Daoy (cell line): ENCODE data around the gene EXOSC7. TPM values are rescaled to one million over a fixed set of nuclear protein-coding genes. Genes with fewer than 3 reads are reported as not detected.
"Not testable (repeated sequence)": the region's sequence is repeated elsewhere in the genome, so short reads cannot be mapped to it uniquely, and the experiment has no call there.

Experiments used
- DNase-seq: peaks from one replicate; pipeline ENCODE4 v3.0.0-alpha.2; 2015; ENCODE audit warnings: low read depth
- total RNA-seq: library from RNA; depleted of rRNA; stranded (reverse); fragments of >200 nt; shearing (Covaris generic); gene quantifications from 2 replicates; pipeline ENCODE4 v1.2.3, GENCODE V29; 2014

EXOSC7 gene
- total RNA-seq, 1 experiment from 2014 or later: 85.5 TPM

DNA sequence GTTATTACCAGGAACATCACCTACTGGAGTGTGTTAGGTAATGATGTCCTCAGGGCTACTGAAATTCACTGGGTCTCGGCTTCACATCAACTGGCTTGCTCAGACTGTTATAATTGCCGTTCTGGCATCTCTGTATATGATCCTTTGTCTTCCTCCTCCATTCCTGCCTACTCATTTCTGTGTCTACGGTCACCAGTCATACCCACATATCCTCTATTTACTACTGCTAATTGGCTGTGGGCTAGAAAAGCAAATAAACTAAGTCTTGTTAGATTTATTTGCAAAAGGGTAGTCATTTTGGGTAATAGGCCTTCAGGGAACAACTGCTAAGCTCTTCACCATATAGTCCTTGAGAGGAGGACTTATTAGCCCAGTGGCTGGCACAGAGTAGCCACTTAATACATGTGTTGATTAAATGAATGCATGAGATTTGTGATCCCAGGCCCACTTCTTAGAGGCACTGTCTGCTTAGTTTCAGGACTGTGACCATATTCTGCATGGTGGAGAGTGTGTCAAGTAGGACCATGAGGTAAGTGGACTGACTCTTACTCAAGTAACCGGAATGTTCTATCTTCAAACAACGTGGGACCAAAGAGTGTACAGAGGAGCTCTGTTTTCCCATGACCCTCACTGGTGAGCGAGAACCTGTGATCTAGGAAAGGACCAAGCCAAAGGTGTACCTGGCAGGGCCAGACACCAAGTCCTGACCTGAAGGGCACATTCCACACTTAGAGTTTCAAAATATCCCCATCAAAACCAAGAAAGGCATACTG is 13.2 kb upstream of the EXOSC7 start:
- DNase-seq: peak; percentile 73

DNA sequence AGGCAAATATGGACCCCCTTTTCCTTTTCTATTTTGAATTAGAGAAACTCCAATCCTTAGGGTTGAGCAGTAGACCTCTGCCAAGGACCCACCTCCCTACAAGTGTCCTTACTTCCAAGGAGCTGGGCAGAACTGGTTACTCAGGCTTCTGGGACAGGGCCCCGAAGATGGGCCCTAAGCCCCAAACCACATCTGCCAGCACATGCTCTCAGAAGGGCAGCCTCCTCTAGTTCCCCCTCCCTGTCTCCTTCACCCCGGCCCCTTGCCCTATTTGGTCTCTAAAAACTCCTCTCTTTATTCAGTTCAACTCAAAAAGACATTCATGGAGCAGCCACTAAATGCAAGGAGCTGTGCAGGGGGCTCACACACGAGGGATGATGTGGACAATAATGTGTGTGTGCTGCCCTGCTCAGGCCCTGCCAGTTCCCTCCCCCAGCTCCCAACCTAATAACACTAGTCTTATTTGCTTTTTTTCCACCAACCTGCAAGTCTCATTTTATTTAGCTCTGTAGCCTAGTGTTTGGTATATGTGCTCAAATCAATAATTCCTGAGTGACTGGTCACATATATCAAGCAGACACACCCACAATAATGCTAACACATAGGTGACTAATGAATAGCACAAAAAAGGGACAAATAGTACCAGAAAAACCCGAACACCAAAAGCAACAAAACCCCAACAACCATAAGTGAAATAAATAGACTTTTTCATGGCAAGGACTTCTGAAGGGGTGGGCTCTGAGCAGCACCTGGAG is 12.3 kb upstream of the EXOSC7 start:
- DNase-seq: no peak

DNA sequence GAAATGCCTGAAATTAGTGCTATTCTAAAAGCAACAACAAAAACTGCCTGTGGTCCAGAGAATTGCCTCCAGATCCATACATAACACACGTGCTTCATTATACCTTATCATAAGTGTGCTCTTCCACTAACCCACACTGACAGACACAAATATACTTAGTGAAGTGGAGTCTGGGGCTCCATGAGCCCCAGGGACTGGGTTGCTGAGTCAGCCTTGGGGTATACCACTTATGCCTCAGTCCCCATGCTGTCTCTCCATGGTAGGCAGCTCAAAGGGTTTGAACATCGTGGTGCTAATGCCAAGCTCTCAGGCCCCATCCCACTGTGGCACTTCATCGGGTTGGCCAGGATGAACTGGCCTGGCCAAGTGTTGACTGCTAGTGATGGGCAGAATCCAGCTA is 10.9 kb upstream of the EXOSC7 start:
- no peak for DNase-seq

DNA sequence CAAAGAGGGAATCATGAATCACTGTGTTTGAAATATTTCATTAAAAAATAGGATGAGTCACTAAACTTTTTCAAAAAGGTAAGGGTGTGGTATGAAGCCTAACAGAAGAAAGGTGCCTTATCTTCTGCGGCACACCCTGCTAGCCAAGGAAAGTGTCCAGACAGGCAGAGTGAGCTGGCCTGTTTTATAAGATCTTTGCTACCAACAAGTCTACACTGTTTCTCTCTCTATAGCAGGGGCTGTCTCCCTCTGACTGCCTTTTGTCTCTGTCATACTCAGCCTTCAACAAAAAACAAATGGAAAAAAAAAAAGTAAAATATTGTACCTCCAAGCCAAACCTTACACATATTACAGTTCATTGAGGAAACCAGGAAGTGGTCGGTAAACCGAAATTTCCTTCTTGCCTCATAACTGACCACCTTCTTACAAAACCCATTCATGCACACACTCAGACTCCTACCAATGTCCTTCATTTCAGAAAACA is 9.2 kb upstream of the EXOSC7 start:
- peak; percentile 7 for DNase-seq

DNA sequence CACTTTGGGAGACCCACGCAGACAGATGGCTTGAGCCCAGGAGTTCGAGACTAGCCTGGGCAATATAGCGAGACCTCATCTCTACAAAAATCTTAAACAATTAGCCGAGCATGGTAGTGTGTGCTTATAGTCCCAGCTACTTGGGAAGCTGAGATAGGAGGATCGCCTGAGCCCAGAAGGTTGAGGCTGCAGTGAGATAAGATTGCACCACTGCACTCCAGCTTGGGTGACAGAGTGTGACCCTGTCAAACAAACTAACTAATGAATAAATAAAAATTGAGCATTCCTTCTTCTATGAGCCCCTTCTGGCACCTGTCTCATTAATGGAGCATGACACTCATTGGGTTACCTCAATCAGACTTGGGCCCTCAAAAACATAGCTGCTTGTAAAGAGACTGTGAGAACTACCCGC is 7.6 kb upstream of the EXOSC7 start:
- DNase-seq: no peak

DNA sequence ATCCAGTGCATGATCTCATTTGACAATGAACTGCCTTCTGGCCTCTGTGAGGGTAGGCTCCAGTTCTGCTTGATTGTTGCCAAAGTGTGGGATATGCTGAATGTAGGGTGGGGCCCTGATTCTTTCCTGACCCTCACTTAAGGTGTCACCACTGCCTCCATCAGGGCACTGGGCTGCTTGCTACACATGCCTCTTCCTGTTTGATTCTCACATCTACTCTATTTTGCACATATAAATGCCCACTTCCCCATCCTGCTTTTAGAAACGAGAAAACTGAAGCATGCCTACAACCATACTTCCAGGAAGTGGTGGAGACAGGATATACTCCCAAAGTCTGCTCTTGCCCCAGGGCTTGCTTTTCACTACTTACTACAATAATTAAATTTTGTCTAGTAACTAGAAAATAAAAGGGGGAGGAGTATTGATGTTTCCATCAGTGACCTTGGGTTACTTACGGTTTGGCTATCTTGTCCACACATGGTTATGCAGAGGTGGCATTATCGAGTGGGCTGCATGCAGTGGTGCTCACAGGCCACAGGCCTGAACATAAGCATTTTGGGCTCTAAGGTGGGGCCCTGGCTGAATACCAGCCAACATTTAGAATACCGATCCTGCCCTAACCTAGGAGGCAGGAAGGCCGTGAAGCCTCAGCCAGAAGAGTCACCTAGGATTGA is 6.8 kb upstream of the EXOSC7 start:
- DNase-seq: no peak

DNA sequence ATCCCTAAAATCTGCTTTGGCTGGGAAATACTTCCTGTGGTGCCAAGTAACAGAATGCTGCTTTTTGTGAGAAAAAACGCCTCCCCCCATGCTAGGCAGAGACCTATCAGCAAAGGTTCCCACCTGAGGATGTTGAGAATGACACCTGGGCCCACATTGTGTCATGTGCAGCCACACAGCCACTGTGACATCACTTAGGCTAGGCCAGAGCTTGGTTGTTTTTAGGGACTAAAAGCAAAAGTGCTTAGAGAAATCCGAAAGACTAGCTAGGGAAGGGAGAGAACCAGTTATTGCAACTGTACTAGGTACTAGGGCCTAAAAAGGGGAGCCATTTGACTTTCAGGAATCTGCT is 6.2 kb upstream of the EXOSC7 start:
- DNase-seq: no peak

DNA sequence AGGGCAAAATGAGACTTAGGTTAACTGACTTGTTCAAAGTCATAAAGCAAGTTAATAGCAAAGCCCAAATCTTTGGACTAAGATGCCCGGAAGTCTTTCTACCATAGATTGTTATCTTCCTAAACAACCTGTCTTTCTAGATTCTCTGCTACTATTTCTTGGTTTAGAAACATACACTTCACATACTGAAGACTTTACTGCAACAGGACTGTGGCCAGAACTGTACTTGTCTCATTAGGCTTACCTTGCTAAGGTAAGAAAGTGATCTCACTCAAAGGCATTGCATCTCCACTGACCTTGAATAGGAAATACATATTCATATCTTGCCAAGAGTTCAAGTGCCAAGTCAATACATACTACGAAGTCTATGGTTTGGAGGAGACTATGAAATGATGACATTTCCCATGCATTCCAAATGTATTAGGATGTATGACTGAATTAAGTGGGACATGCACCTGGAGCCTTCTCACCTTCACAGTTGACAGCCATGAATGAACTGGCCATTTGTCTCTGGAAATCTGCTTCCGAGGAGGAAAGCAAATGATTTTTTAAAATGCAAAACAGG is 5.0 kb upstream of the EXOSC7 start:
- DNase-seq: no peak

DNA sequence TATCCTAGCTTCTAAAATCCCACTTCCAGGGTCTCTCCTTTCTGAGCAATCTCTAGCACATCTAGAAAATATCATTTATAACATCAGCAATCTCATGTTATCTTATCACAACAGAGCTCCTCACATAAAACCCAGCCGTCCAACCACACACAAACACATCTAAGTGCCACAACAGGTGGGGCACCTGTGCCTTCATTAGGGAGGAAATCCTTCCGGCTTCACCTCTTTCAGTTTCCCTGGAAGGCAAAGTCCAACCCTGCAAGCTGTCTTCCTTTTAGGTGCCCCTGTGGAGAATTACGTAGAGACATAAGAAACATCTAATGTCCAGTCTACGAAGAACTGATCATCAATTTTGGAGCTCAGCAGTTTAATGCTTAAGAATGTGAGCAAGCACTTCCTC is 1.6 kb upstream of the EXOSC7 start:
- no peak for DNase-seq

DNA sequence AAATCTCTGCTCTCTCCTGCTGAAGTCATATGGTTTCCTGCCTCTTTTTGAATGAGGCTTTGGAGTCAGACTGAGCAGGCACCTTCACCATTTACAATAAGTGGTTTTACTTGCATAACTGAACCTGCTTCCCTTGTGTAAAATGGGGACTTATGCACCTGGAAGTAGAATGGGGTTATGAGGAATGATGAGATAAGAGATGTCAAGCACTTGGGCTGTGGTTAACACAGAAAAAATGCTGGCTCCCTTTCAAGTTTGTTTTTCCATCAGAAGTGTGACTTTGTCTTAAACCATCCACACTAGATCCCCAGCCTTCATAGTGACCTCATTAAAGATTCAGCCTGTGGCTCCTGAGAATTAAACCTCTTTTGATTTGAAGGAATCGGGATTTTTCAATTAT is 5.2 kb downstream of the EXOSC7 start:
- DNase-seq: peak; percentile 5

DNA sequence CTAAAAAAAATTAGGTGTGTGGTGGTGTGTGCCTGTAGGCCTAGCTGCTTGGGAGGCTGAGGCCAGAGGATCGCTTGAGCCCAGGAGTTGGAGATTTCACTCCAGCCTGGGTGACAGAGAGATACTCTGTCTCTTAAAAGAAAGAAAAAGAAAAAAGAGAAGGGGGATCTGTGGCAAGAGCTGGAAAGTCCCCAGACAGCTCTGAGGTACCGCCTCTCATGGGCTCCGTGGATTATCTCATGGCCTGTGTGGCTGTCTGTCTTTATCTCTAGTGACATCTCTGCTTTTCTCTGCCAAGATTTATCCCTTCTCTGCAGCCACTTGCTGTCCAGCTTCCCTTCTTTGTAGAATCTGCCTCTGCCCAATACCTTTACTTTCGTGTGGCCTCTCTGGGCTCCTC is 5.7 kb downstream of the EXOSC7 start:
- DNase-seq: no peak

DNA sequence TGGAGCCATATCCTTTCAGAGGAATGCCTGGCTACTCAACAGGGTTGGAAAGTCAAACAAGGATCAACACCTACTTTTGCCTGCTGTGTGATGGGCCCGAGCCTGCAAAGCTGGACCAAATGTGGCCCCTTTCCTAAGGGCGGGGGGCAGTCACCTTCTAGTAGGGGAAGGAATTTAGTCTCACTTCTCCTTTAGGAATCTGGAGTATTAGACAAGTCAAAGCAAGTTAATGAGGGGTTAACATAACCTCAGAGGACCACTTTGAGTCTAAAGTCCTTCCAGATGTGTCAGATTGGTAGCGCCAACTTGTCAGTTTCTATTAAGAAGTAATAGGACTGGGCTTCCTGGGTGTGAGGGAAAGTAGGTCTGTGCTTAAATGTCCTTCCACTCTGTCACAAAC is 6.8 kb downstream of the EXOSC7 start:
- no peak for DNase-seq

DNA sequence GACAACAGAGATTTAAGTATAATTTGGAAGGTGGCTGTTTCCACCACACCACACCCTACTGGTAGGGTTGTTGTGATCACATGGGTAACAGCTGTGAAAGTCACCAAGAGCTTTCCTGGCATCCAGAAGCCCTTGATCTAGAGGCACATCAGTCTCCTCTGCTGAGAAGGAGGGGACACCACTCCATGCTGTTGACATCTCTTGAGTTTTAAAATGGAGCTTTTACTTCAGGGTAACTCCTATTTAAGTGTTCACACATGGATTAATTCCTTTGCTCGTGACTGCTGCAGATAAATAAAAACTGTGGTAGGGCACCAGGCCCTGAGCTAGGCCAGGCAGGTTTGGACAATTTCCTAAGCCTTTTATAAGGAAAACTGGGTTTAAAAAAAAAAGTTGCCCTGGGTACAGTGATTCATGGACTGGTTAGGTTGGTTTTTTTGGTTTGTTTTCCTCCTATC is 7.5 kb downstream of the EXOSC7 start:
- DNase-seq: no peak

DNA sequence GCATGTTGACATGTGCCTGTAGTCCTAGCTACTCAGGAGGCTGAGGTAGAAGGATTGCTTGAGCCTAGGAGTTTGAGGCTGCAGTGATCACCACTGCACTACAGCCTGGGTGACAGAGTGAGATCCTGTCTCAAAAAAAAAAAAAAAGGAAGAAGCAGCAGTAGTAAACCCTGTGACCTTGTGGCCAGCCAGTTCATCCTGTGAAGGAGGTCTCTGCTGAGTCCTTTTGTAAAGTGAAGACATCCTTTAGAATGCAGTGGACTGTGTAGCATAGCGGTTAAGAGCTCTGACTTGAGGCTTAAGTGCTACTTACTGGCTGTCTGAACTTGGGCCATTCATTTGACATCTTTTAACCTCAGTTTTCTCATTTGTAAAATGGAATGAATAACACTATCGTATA is 8.3 kb downstream of the EXOSC7 start:
- no peak for DNase-seq

DNA sequence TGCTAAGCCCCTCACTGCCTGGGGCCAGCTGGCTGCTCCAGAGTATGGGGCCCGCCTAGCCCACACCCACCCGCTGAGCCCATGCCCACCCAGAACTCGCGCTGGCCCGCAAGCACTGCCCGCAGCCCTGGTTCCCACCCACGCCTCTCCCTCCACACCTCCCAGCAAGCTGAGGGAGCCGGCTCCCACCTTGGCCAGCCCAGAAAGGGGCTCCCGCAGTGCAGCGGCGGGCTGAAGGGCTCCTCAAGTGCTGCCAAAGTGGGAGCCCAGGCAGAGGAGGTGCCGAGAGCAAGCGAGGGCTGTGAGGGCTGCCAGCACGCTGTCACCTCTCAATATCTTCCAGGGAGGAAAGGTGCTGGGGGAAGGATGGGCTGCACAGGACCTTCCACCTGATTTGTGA is 10.3 kb downstream of the EXOSC7 start:
- DNase-seq: not testable (repeated sequence)

DNA sequence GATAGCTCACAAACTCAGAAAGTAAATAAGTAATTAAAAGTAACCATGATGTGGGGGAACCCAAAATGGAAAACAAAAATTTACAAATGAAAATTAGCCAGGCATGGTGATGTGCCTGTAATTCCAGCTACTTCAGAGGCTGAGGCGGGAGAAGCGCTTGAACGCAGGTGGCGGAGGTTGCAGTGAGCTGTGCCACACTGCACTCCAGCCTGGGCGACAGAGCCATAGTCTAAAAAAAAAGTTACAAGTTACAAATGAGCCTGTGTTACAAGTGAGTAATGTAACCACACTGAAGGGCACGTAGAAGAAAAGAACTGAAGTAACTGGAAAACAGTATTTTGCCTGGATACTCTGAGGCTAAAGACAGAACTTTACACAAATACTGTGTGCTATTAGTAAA is 11.3 kb downstream of the EXOSC7 start:
- DNase-seq: no peak

DNA sequence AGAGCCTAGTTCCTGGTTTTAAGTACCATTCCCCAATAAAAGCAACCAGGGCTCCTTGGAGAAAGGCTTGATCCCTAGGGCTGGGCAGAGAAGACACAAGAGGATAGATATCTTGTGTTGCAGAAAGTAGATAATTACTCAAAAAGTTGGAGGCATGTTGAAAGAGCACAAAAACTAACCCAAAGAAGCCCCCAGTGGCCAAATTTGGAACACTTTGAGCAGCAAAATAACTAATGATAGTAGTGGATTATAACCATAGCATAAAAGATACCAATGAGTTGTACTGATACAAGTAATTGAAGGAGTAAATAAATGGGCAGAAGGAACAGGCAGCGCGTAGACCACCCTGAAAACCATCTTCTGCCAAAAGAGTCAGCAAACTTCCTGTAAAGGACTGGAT is 12.0 kb downstream of the EXOSC7 start:
- DNase-seq: no peak

DNA sequence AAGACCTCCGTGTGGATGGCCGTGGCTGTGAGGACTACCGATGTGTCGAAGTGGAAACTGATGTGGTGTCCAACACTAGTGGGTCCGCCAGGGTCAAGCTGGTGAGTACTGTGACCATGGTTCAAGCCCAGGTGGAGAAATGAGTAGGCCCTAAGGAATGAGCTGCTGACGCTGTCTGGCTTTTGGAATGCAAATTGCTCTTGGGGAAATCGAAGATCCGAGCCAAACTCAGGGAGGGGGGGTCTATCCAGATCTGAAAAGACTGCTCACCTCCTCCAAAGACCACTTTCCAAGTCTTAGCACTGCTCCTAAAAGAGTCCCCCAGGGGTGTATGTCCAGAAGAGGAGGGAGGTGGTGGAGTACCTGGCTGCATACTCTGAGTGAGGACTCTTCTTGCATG is 13.1 kb downstream of the EXOSC7 start:
- no peak for DNase-seq

DNA sequence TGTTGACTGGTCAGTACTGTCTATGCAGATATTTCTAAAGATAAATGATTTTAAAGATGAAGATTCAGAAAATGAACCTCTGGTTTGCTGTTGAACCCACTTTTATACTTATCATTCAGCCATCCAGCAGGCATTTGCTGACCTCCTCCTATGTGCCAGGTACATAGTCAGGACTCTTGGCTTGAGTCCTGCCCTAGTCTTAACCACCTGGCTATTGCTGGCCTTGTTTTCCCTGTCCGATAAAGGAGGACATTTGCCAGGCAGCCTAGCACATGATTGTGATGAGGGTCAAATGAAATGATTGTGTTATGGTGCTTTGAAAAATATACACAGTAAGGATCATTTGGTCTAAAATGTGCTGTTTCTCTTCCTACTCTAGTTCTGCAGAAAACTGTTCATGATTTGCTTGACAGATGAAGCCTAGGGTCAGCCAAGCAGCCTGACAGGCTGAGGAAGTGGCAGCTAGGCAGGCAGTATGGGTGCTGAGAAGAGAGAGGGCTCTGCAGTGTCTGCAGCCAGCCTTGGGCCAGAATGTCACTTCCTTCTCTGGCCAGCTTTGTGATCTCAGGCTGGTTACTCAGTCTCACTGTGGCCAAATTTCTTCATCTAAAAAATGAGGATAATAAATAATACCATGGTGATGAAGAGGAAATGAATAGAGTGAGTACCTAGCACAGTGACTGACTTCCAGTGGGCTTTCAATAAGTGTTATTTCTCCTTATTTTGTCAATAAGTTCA is 13.8 kb downstream of the EXOSC7 start:
- no peak for DNase-seq

DNA sequence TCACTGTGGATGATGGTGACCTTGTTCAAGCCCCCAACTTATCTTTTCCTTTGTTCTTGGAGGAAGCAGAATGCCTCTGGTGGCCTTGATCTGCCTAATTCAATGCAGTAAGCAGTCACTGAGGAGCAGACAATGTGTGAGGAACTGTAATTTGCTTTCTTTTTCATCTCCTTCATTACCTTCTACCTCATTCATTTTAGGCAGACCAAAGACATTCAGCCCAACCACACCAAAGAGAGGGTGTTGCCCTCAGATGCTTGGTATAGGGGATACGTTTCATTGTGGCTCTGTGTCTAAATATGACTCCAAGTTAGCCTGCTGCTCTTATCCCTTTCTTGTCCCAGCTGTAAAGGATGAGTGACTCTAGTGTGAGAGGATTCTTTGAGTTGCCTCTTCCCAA is 15.3 kb downstream of the EXOSC7 start:
- no peak for DNase-seq
